GM12878 (cell line): Measurements from ENCODE around the gene OLA1. TPM values are rescaled to one million over a fixed set of nuclear protein-coding genes. Genes with fewer than 3 reads are reported as not detected.

Source experiments
- ATAC-seq: fragments of 200-7000 bp; cut with Tn5 transposase; 3 replicates; pipeline ENCODE4 v1.9.1; 2020; ENCODE audit warnings: mild to moderate bottlenecking, moderate library complexity
- BruUV-seq: library from RNA; stranded (reverse); fragments of 400-500 nt; replicated peaks from 2 replicates; lab custom pipeline; 2021; lab: Mats Ljungman, UMichigan
- CTCF ChIA-PET: fragments of 300-600 bp; sonication (Branson Sonifier 250); formaldehyde crosslinking; extraction: SDS; loops from one replicate; lab custom pipeline; 2021; ENCODE audit warnings: inconsistent platforms; lab: Yijun Ruan, JAX
- POLR2A ChIA-PET: fragments of 350-600 bp; formaldehyde crosslinking; extraction: SDS; loops from one replicate; lab custom pipeline; 2021; ENCODE audit warnings: inconsistent platforms; lab: Charles Lee
- RAD21 ChIA-PET: fragments of 300-600 bp; sonication (Branson Sonifier 250); formaldehyde crosslinking; loops from one replicate; lab custom pipeline; 2023; ENCODE audit warnings: antibody characterized with exemption; ENCODE audit not compliant: unreplicated experiment; lab: Charles Lee
- SMC1A ChIA-PET: fragments of 300-600 bp; sonication (Branson Sonifier 250); formaldehyde crosslinking; loops from one replicate; lab custom pipeline; 2023; ENCODE audit not compliant: unreplicated experiment, uncharacterized antibody; lab: Charles Lee
- DNase-seq: peaks from one replicate; pipeline ENCODE4 v3.0.0-alpha.2; 2011; ENCODE audit warnings: low read depth, low spot score
- FAIRE-seq: peaks from 3 replicates; lab custom pipeline; 2011; peaks lifted over from hg19 to GRCh38; lab: Jason Lieb, UNC
- H2AFZ ChIP-seq: 2 replicates; pipeline ENCODE4 v1.6.0; 2011; ENCODE audit warnings: low read depth, low read length, control low read depth; ENCODE audit not compliant: control insufficient read depth
- H3K27ac ChIP-seq: 2 replicates; pipeline ENCODE4 v1.5.1; 2011; ENCODE audit warnings: control low read depth; ENCODE audit not compliant: control insufficient read depth, insufficient read depth
- H3K27me3 ChIP-seq, 2 experiments: replicated peaks in 1 of 2; 2 replicates each; pipeline versions ENCODE4 v1.6.0 to v1.6.1; 2011; ENCODE audit warnings: low read length in 1 of 2; ENCODE audit not compliant: control insufficient read depth in 2 of 2, insufficient read depth in 2 of 2
- H3K36me3 ChIP-seq, 2 experiments: 2 replicates each; pipeline ENCODE4 v1.5.1; 2011; ENCODE audit warnings: low read length in 1 of 2; ENCODE audit not compliant: control insufficient read depth in 2 of 2, insufficient read depth in 2 of 2
- H3K4me1 ChIP-seq: 2 replicates; pipeline ENCODE4 v1.6.1; 2011; ENCODE audit warnings: mild to moderate bottlenecking, low read length, moderate library complexity, mixed read lengths; ENCODE audit not compliant: control insufficient read depth, insufficient read depth
- H3K4me2 ChIP-seq: 2 replicates; pipeline ENCODE4 v1.6.0; 2011; ENCODE audit warnings: control low read depth; ENCODE audit not compliant: control insufficient read depth, insufficient read depth
- H3K4me3 ChIP-seq: fragments of 200-600 bp; sonication (generic); 2 replicates; pipeline ENCODE4 v1.5.1; 2016
- H3K79me2 ChIP-seq: 2 replicates; pipeline ENCODE4 v1.6.0; 2011; ENCODE audit warnings: low read length; ENCODE audit not compliant: control insufficient read depth, insufficient read depth
- H3K9ac ChIP-seq: 2 replicates; pipeline ENCODE4 v1.8.0; 2011; ENCODE audit warnings: low read length, control low read depth, mixed read lengths; ENCODE audit not compliant: control insufficient read depth, insufficient read depth
- H3K9me3 ChIP-seq: replicated peaks from 3 replicates; pipeline ENCODE4 v1.5.1; 2011; ENCODE audit warnings: mild to moderate bottlenecking, low read length; ENCODE audit not compliant: control insufficient read depth, insufficient read depth
- H4K20me1 ChIP-seq: 2 replicates; pipeline ENCODE4 v1.6.0; 2011; ENCODE audit not compliant: control insufficient read depth, insufficient read depth
- CBX3 ChIP-seq: fragments of 200-600 bp; sonication (generic); IDR thresholded peaks from 2 replicates; pipeline ENCODE4 v1.6.1; 2016; ENCODE audit warnings: low read depth, borderline replicate concordance
- CHD2 ChIP-seq: IDR thresholded peaks from 2 replicates; pipeline ENCODE4 v1.6.1; 2011; ENCODE audit warnings: low read depth, low read length, improper control_type of control experiment, borderline replicate concordance
- ESRRA ChIP-seq: IDR thresholded peaks from 2 replicates; pipeline ENCODE4 v1.6.1; 2012; ENCODE audit warnings: mild to moderate bottlenecking, low read length, improper control_type of control experiment
- FOXK2 ChIP-seq: fragments of 450-650 bp; IDR thresholded peaks from 2 replicates; pipeline ENCODE4 v1.6.1; 2017; ENCODE audit warnings: mild to moderate bottlenecking, moderate library complexity
- HDAC6 ChIP-seq: fragments of 200-600 bp; sonication (generic); IDR thresholded peaks from one replicate; pipeline ENCODE4 v1.8.0; 2017; ENCODE audit warnings: antibody characterized with exemption; ENCODE audit not compliant: unreplicated experiment
- KAT2A ChIP-seq: conservative IDR thresholded peaks from 2 replicates; pipeline ENCODE4 v1.6.1; 2011; ENCODE audit warnings: low read depth, low read length; ENCODE audit not compliant: control insufficient read depth
- KDM1A ChIP-seq: fragments of 200-600 bp; sonication (generic); IDR thresholded peaks from 2 replicates; pipeline ENCODE4 v1.6.1; 2016; ENCODE audit warnings: borderline replicate concordance
- KLF5 ChIP-seq: fragments of 450-650 bp; IDR thresholded peaks from 2 replicates; pipeline ENCODE4 v1.6.1; 2014; ENCODE audit warnings: mild to moderate bottlenecking; ENCODE audit not compliant: partially characterized antibody
- NFYB ChIP-seq: IDR thresholded peaks from 2 replicates; pipeline ENCODE4 v1.6.1; 2011; ENCODE audit warnings: low read depth, mild to moderate bottlenecking, low read length, improper control_type of control experiment, moderate library complexity; ENCODE audit not compliant: insufficient read depth
- SREBF2 ChIP-seq: IDR thresholded peaks from 2 replicates; pipeline ENCODE4 v1.6.1; 2012; ENCODE audit warnings: mild to moderate bottlenecking, low read length
- YBX1 ChIP-seq: fragments of 450-650 bp; IDR thresholded peaks from 2 replicates; pipeline ENCODE4 v1.6.1; 2016; ENCODE audit warnings: antibody characterized with exemption
- YY1 ChIP-seq: IDR thresholded peaks from 2 replicates; pipeline ENCODE4 v1.6.1; 2011; ENCODE audit warnings: low read depth, mild to moderate bottlenecking, low read length
- ZBED1 ChIP-seq: IDR thresholded peaks from 2 replicates; pipeline ENCODE4 v1.6.1; 2016; ENCODE audit warnings: borderline replicate concordance
- WGBS: methylation state at CpG from one replicate; pipeline ENCODE4 v1.1.6; 2016; ENCODE audit warnings: low lambda C conversion rate; ENCODE audit not compliant: insufficient replicate concordance, insufficient coverage; ENCODE audit errors: missing lambda C conversion rate; 5-methylcytosine and 5-hydroxymethylcytosine counted together
- in situ Hi-C: fragments of 300-500 bp; cut with MboI; formaldehyde crosslinking; loops from 9 replicates; pipeline ENCODE4 v1.14.3; 2018; ENCODE audit warnings: mixed read lengths
- intact Hi-C: fragments of 100-400 bp; cut with micrococcal nuclease; formaldehyde crosslinking; loops from one replicate; pipeline ENCODE4 v1.14.2; 2022; ENCODE audit not compliant: unreplicated experiment
- polyA plus RNA-seq, 11 experiments: library from polyadenylated mRNA; depleted of rRNA in 4 of 11; unstranded in 6 of 11; stranded (reverse) in 5 of 11; fragments of >200 nt; fragmentation: Nextera tagmentation in 4 of 11; fragmentation: Illumina TruSeq in 1 of 11; extraction: Ambion mirVana in 4 of 11; extraction: Trizol in 1 of 11; gene quantifications; 1 replicate in 1 of 11; 2 replicates in 10 of 11; pipeline versions ENCODE4 v1.2.1 to v1.2.3, GENCODE V29; 2011 to 2016; ENCODE audit warnings: inconsistent platforms in 2 of 11, missing spikeins in 2 of 11, low read depth in 1 of 11
- total RNA-seq, 4 experiments: library from RNA; depleted of rRNA in 3 of 4; stranded (reverse); fragments of >200 nt in 3 of 4; fragmentation: Illumina TruSeq in 1 of 4; extraction: Trizol in 1 of 4; gene quantifications; 2 replicates each; pipeline versions ENCODE4 v1.2.1 to v1.2.3, GENCODE V29; 2013 to 2021
- TF ChIP-seq, protein P1 (sequence below): fragments of 450-650 bp; formaldehyde crosslinking; IDR thresholded peaks from 2 replicates; pipeline ENCODE4 v1.4.0; 2022; ENCODE audit warnings: mild to moderate bottlenecking, moderate library complexity
- TF ChIP-seq, protein P2 (sequence below): fragments of 450-650 bp; formaldehyde crosslinking; IDR thresholded peaks from 2 replicates; pipeline ENCODE4 v1.5.0; 2022; ENCODE audit warnings: mild to moderate bottlenecking, missing genetic modification characterization
- TF ChIP-seq, protein P3 (sequence below): IDR thresholded peaks from 2 replicates; pipeline ENCODE4 v1.6.1; 2012; ENCODE audit warnings: low read depth, low read length, improper control_type of control experiment
- TF ChIP-seq, protein P4 (sequence below): IDR thresholded peaks from 2 replicates; pipeline ENCODE4 v1.6.1; 2011; ENCODE audit warnings: low read depth, low read length, improper control_type of control experiment, borderline replicate concordance

Gene OLA1
- total and polyA plus RNA-seq, 10 of the 15 experiments (the other 5 are each of a cell fraction or from before 2014, with no cell fraction given): 107 to 238 (median 142) TPM

DNA sequence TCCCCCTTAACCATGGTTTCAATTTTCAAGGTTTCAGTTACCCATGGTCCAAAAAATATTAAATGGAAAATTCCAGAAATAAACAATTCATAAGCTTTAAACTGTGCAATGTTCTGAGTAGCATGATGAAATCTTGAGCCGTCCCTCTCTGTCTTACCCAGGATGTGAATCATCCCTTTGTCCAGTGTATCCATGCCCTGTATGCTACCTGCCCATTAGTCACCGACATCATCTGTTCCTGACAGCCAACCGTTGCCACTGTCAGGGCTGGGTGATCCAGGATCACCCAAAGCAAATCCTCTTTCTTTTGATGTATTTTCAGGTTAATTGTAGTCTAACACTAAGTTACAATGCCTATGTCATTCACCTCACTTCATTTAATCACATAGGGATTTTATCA lies 15.7 kb upstream of the OLA1 start (continued):
- TF ChIP-seq, protein P1, sequence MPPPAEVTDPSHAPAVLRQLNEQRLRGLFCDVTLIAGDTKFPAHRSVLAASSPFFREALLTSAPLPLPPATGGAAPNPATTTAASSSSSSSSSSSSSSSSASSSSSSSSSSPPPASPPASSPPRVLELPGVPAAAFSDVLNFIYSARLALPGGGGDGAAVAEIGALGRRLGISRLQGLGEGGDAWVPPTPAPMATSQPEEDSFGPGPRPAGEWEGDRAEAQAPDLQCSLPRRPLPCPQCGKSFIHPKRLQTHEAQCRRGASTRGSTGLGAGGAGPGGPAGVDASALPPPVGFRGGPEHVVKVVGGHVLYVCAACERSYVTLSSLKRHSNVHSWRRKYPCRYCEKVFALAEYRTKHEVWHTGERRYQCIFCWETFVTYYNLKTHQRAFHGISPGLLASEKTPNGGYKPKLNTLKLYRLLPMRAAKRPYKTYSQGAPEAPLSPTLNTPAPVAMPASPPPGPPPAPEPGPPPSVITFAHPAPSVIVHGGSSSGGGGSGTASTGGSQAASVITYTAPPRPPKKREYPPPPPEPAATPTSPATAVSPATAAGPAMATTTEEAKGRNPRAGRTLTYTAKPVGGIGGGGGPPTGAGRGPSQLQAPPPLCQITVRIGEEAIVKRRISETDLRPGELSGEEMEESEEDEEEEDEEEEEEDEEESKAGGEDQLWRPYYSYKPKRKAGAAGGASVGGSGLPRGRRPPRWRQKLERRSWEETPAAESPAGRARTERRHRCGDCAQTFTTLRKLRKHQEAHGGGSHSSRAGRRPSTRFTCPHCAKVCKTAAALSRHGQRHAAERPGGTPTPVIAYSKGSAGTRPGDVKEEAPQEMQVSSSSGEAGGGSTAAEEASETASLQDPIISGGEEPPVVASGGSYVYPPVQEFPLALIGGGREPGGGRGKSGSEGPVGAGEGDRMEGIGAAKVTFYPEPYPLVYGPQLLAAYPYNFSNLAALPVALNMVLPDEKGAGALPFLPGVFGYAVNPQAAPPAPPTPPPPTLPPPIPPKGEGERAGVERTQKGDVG: no peak
- TF ChIP-seq ESRRA (no peak), FOXK2 (no peak), KDM1A (no peak), SREBF2 (no peak)

DNA sequence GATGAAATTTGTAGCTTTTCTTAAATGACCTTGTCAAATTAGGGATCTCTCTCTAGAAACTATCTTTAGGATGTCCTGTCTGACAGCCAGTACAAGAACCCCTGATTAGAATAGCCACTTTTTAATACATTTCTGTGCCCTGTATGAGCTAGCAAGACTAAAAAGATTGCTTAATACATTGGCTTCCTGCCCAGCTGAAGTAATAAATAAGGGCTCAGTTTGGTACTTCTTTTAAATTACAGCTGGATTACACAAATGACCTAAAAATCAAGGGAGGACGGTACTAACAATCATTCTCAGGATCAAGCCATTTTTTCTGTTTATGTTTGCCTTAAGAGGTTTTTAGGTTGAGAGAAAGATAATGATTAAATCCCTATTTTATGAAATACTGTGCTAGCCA lies 11.6 kb upstream of the OLA1 start:
- ChIA-PET POLR2A (no interaction called here), SMC1A (no interaction called here), RAD21 (no interaction called here), CTCF (interaction anchor here (0.6 kb wide), 1 partner anchor 80 kb away, joined by 3 read pairs; no protein-coding TSS in a partner anchor)
- H3K4me1 ChIP-seq: no peaks in the 10 kb centered on the region
- H4K20me1 ChIP-seq: no peaks in the 10 kb centered on the region
- H3K9me3 ChIP-seq: no peaks in the 10 kb centered on the region
- H3K79me2 ChIP-seq: no peaks in the 10 kb centered on the region
- H3K27me3 ChIP-seq: no peaks in the 10 kb centered on the region
- ATAC-seq (no peak), DNase-seq (no peak), FAIRE-seq (no peak)
- WGBS: 6% methylated on average over 1 of the region's 1 CpG
- H3K27ac ChIP-seq: no peak overlapping the region
- intact Hi-C loops (no loop called here), in situ Hi-C loops (no loop called here)
- no peak overlapping the region for H3K9ac ChIP-seq
- H3K4me2 ChIP-seq: no peak overlapping the region
- H3K36me3 ChIP-seq: no peaks in the 10 kb centered on the region
- BruUV-seq: no TSS peak
- no peak overlapping the region for H2AFZ ChIP-seq
- no peak overlapping the region for H3K4me3 ChIP-seq
- TF ChIP-seq KAT2A (no peak), YY1 (no peak), CHD2 (no peak), ZBED1 (no peak), KLF5 (no peak), YBX1 (no peak), CBX3 (no peak), NFYB (no peak), HDAC6 (no peak)
- TF ChIP-seq, protein P2, sequence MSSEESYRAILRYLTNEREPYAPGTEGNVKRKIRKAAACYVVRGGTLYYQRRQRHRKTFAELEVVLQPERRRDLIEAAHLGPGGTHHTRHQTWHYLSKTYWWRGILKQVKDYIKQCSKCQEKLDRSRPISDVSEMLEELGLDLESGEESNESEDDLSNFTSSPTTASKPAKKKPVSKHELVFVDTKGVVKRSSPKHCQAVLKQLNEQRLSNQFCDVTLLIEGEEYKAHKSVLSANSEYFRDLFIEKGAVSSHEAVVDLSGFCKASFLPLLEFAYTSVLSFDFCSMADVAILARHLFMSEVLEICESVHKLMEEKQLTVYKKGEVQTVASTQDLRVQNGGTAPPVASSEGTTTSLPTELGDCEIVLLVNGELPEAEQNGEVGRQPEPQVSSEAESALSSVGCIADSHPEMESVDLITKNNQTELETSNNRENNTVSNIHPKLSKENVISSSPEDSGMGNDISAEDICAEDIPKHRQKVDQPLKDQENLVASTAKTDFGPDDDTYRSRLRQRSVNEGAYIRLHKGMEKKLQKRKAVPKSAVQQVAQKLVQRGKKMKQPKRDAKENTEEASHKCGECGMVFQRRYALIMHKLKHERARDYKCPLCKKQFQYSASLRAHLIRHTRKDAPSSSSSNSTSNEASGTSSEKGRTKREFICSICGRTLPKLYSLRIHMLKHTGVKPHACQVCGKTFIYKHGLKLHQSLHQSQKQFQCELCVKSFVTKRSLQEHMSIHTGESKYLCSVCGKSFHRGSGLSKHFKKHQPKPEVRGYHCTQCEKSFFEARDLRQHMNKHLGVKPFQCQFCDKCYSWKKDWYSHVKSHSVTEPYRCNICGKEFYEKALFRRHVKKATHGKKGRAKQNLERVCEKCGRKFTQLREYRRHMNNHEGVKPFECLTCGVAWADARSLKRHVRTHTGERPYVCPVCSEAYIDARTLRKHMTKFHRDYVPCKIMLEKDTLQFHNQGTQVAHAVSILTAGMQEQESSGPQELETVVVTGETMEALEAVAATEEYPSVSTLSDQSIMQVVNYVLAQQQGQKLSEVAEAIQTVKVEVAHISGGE (CRISPR knock-in tag): no peak
- TF ChIP-seq, protein P3, sequence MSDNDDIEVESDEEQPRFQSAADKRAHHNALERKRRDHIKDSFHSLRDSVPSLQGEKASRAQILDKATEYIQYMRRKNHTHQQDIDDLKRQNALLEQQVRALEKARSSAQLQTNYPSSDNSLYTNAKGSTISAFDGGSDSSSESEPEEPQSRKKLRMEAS: no peak
- TF ChIP-seq, protein P4, sequence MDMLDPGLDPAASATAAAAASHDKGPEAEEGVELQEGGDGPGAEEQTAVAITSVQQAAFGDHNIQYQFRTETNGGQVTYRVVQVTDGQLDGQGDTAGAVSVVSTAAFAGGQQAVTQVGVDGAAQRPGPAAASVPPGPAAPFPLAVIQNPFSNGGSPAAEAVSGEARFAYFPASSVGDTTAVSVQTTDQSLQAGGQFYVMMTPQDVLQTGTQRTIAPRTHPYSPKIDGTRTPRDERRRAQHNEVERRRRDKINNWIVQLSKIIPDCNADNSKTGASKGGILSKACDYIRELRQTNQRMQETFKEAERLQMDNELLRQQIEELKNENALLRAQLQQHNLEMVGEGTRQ: no peak
